Measurements from ENCODE around the gene ITGB8.

DNA sequence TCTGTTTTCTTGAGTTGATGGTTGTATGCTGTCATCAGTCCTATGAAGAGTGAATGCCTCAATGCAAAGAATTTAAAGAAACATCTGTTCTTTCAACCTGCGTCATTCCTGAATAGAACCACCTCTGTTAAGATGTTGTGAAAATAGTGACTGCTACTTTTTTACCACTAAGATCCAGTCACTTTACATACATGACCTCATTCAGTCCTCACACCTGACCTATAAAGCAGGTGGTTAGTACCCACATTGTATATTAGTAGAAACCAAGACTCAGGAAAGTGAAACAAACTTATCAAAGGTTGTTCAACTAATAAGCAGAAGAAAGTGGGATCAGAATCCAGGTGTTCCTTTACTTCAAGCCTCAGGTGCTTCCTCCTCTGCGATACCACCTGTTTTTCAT is 64.8 kb downstream of the ITGB8 start:
- TF ChIP-seq NR2C2 (CRISPR knock-in tag; IDR thresholded peaks at IDR 0.05) (no peak), ESRRA (CRISPR knock-in tag; IDR thresholded peaks at IDR 0.05; ENCODE audit: borderline replicate concordance) (no peak)
- TF ChIP-seq, protein P1, sequence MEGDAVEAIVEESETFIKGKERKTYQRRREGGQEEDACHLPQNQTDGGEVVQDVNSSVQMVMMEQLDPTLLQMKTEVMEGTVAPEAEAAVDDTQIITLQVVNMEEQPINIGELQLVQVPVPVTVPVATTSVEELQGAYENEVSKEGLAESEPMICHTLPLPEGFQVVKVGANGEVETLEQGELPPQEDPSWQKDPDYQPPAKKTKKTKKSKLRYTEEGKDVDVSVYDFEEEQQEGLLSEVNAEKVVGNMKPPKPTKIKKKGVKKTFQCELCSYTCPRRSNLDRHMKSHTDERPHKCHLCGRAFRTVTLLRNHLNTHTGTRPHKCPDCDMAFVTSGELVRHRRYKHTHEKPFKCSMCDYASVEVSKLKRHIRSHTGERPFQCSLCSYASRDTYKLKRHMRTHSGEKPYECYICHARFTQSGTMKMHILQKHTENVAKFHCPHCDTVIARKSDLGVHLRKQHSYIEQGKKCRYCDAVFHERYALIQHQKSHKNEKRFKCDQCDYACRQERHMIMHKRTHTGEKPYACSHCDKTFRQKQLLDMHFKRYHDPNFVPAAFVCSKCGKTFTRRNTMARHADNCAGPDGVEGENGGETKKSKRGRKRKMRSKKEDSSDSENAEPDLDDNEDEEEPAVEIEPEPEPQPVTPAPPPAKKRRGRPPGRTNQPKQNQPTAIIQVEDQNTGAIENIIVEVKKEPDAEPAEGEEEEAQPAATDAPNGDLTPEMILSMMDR (IDR thresholded peaks at IDR 0.05) = no peak
- TF ChIP-seq, protein P2, sequence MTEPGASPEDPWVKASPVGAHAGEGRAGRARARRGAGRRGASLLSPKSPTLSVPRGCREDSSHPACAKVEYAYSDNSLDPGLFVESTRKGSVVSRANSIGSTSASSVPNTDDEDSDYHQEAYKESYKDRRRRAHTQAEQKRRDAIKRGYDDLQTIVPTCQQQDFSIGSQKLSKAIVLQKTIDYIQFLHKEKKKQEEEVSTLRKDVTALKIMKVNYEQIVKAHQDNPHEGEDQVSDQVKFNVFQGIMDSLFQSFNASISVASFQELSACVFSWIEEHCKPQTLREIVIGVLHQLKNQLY (CRISPR knock-in tag; IDR thresholded peaks at IDR 0.05) = no peak
- TF ChIP-seq, protein P3, sequence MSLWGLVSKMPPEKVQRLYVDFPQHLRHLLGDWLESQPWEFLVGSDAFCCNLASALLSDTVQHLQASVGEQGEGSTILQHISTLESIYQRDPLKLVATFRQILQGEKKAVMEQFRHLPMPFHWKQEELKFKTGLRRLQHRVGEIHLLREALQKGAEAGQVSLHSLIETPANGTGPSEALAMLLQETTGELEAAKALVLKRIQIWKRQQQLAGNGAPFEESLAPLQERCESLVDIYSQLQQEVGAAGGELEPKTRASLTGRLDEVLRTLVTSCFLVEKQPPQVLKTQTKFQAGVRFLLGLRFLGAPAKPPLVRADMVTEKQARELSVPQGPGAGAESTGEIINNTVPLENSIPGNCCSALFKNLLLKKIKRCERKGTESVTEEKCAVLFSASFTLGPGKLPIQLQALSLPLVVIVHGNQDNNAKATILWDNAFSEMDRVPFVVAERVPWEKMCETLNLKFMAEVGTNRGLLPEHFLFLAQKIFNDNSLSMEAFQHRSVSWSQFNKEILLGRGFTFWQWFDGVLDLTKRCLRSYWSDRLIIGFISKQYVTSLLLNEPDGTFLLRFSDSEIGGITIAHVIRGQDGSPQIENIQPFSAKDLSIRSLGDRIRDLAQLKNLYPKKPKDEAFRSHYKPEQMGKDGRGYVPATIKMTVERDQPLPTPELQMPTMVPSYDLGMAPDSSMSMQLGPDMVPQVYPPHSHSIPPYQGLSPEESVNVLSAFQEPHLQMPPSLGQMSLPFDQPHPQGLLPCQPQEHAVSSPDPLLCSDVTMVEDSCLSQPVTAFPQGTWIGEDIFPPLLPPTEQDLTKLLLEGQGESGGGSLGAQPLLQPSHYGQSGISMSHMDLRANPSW (CRISPR knock-in tag; conservative IDR thresholded peaks at IDR 0.05; ENCODE audit: low read depth) = no peak
